Esophagus squamous epithelium (tissue), 5 donors: ENCODE measurements around the gene PRKACG. TPM values are rescaled to one million over a fixed set of nuclear protein-coding genes. Genes with fewer than 3 reads are reported as not detected.

ENCODE experiments used
- DNase-seq: peaks from one replicate; lab custom pipeline; 2025; lab: John Stamatoyannopoulos, UW
- H3K27ac ChIP-seq, 4 donors: fragments of 200-600 bp; sonication (generic); one replicate each; pipeline ENCODE4 v1.5.1; 2016 to 2019; ENCODE audit warnings: mild to moderate bottlenecking in 1 of 4
- H3K27me3 ChIP-seq, 4 donors: fragments of 200-600 bp; sonication (generic); 1 replicate in 3 of 4; 2 replicates in 1 of 4; pipeline versions ENCODE4 v1.5.1 to v1.6.0; 2017 to 2021; ENCODE audit warnings: antibody characterized with exemption in 1 of 4
- H3K36me3 ChIP-seq, 3 donors: fragments of 200-600 bp; sonication (generic); one replicate each; pipeline ENCODE4 v1.5.1; 2016 to 2019
- H3K4me1 ChIP-seq, 3 donors: fragments of 200-600 bp; sonication (generic); one replicate each; pipeline ENCODE4 v1.5.1; 2017 to 2019
- H3K4me3 ChIP-seq, 4 donors: fragments of 200-600 bp; sonication (generic); 1 replicate in 3 of 4; 2 replicates in 1 of 4; pipeline ENCODE4 v1.5.1; 2016 to 2019; ENCODE audit warnings: mild to moderate bottlenecking in 2 of 4, moderate library complexity in 1 of 4
- H3K9me3 ChIP-seq, 3 donors: fragments of 200-600 bp; sonication (generic); one replicate each; pipeline ENCODE4 v1.5.1; 2016 to 2019
- POLR2A ChIP-seq, 4 donors: fragments of 450-650 bp; IDR thresholded peaks; one replicate each; pipeline ENCODE4 v1.6.1; 2017; ENCODE audit warnings: antibody characterized with exemption in 4 of 4, mild to moderate bottlenecking in 4 of 4, moderate library complexity in 3 of 4
- WGBS, 2 donors: methylation state at CpG; one replicate each; pipeline ENCODE4 v1.1.5; 2018; 5-methylcytosine and 5-hydroxymethylcytosine counted together
- intact Hi-C: fragments of 100-400 bp; cut with DNase I; formaldehyde crosslinking; loops from one replicate; pipeline ENCODE4 v1.15.0; 2022
- total RNA-seq, 4 donors: library from RNA; depleted of rRNA; stranded (reverse); fragments of >200 nt; gene quantifications; one replicate each; pipeline ENCODE4 v1.1.0, GENCODE V29; 2016
- TF ChIP-seq, protein P1 (sequence below), 6 experiments: fragments of 450-650 bp in 4 of 6; fragments of 200-600 bp in 2 of 6; sonication (generic) in 2 of 6; IDR thresholded peaks; one replicate each; pipeline ENCODE4 v1.5.1; 2016 to 2019; ENCODE audit warnings: antibody characterized with exemption in 6 of 6, mild to moderate bottlenecking in 4 of 6, moderate library complexity in 4 of 6
- donor health status: DM: yes; HTN: yes; CAD: no.

Gene PRKACG
- total RNA-seq, 4 donors from 2014 or later = not detected

DNA sequence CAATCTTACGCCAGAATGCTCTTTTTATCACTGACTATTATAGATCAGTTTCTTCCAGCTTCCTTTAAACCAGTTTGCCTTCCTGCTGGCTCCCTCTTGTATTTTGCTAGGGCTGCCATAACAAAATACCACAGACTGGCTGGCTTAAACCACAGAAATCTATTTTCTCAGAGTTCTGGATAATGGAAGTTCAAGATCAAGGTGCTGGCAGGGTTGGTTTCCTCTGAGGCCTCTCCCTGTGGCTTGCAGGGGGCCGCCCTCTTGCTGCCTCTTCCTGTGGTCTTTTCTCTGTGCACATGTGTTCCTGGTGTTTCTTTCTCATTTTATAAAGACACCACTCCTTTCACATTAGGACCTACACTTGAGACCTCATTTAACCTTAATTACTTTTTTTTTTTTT is 14.8 kb upstream of the PRKACG start:
- Histone ChIP-seq H3K27ac (no peak overlapping the region), H3K9me3 (no peaks in the 10 kb centered on the region), H3K27me3 (no peaks in the 10 kb centered on the region), H3K4me1 (no peaks in the 10 kb centered on the region), H3K36me3 (no peaks in the 10 kb centered on the region), H3K4me3 (no peak overlapping the region)
- TF ChIP-seq POLR2A (IDR thresholded peaks at IDR 0.05) = no peak
- TF ChIP-seq, protein P1, sequence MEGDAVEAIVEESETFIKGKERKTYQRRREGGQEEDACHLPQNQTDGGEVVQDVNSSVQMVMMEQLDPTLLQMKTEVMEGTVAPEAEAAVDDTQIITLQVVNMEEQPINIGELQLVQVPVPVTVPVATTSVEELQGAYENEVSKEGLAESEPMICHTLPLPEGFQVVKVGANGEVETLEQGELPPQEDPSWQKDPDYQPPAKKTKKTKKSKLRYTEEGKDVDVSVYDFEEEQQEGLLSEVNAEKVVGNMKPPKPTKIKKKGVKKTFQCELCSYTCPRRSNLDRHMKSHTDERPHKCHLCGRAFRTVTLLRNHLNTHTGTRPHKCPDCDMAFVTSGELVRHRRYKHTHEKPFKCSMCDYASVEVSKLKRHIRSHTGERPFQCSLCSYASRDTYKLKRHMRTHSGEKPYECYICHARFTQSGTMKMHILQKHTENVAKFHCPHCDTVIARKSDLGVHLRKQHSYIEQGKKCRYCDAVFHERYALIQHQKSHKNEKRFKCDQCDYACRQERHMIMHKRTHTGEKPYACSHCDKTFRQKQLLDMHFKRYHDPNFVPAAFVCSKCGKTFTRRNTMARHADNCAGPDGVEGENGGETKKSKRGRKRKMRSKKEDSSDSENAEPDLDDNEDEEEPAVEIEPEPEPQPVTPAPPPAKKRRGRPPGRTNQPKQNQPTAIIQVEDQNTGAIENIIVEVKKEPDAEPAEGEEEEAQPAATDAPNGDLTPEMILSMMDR (IDR thresholded peaks at IDR 0.05) = no peak
- intact Hi-C loops = no loop called here
- 75 to 84% methylated on average over 2 of the region's 2 CpGs for WGBS, 2 donors
- DNase-seq = no peak

- Histone ChIP-seq H3K9me3 (no peaks in the 10 kb centered on the region), H3K27me3 (no peaks in the 10 kb centered on the region), H3K4me1 (no peaks in the 10 kb centered on the region), H3K4me3 (no peak overlapping the region), H3K36me3 (no peaks in the 10 kb centered on the region), H3K27ac (no peak overlapping the region)
- whole genome bisulfite sequencing, 2 donors = 41 to 43% methylated on average over 5 of the region's 5 CpGs
- intact Hi-C loops = no loop called here
- no peak for TF ChIP-seq POLR2A (IDR thresholded peaks at IDR 0.05)
- TF ChIP-seq, protein P1 (IDR thresholded peaks at IDR 0.05) = peak; percentile 43 to 67 (median 51)
- DNase-seq = no peak
Measured at GRCh38 chr9:69027355-69028097, 13.6 kb upstream of the PRKACG start.

GRCh38 chr9:69023650-69024049 is 9.7 kb upstream of the PRKACG start:
- H3K27ac ChIP-seq = no peak overlapping the region
- H3K4me1 ChIP-seq = no peaks in the 10 kb centered on the region
- no peak for DNase-seq
- TF ChIP-seq, protein P1 (IDR thresholded peaks at IDR 0.05) = no peak
- TF ChIP-seq POLR2A (IDR thresholded peaks at IDR 0.05) = no peak
- H3K36me3 ChIP-seq = no peaks in the 10 kb centered on the region
- H3K4me3 ChIP-seq = no peak overlapping the region
- no peaks in the 10 kb centered on the region for H3K9me3 ChIP-seq
- WGBS, 2 donors = 36 to 54% methylated on average over 7 of the region's 7 CpGs
- intact Hi-C loops = no loop called here
- no peaks in the 10 kb centered on the region for H3K27me3 ChIP-seq

DNA sequence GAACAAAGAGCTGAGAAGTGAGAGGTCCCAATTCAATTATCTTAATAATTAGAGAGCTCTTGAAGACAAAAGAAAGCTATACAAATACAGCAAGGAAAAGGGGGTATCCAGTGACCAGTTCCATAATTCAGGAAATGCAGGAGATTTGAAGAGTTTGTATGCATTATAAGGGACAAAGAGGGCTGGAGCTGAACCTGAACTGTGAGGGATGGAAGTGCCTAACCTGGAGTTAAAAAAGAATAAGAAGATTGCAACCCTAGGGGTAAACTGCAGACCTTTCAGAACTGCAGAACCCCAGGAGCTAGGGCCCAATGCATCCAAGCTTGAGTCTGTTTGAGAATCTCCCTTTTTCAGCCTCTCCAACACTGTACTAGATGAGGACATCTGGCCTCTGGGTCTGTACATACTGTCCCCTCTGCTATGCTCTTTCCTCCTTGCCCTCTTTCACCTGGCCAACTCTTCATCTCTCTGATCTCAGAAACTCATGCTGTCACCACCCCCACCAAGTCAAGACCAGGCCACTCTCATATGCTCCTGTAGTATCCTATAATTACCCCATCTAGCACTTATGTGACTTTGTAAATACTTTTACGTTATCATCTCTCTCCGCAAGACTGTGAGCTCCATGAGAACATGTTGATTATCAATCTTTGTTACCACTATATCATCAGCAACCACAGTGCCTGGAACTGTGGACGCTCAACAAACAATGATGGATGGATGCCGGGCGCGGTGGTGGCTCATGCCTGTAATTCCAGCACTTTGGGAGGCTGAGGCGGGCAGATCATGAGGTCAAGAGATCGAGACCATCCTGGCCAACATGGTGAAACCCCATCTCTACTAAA is 6.6 kb upstream of the PRKACG start:
- Histone ChIP-seq H3K9me3 (no peaks in the 10 kb centered on the region), H3K36me3 (no peaks in the 10 kb centered on the region), H3K27ac (no peak overlapping the region), H3K4me3 (no peak overlapping the region), H3K27me3 (no peaks in the 10 kb centered on the region), H3K4me1 (peaks cover 0 to 9% (median 0%) of the 10 kb centered on the region in 3 donors)
- DNase-seq = no peak
- WGBS, 2 donors = 93 to 94% methylated on average over 2 to 5 of the region's 8 CpGs
- TF ChIP-seq, protein P1 (IDR thresholded peaks at IDR 0.05) = no peak
- TF ChIP-seq POLR2A (IDR thresholded peaks at IDR 0.05) = no peak
- intact Hi-C loops = no loop called here

- WGBS, 2 donors = 51 to 60% methylated on average over 3 of the region's 3 CpGs
- Histone ChIP-seq H3K27me3 (no peaks in the 10 kb centered on the region), H3K4me1 (peaks cover 0 to 9% (median 0%) of the 10 kb centered on the region in 3 donors), H3K4me3 (no peak overlapping the region), H3K36me3 (no peaks in the 10 kb centered on the region), H3K9me3 (no peaks in the 10 kb centered on the region), H3K27ac (no peak overlapping the region)
- DNase-seq = no peak
- intact Hi-C loops = no loop called here
- TF ChIP-seq, protein P1 (IDR thresholded peaks at IDR 0.05) = no peak
- no peak for TF ChIP-seq POLR2A (IDR thresholded peaks at IDR 0.05)
Measured at GRCh38 chr9:69019808-69020207, 5.9 kb upstream of the PRKACG start.
